ENCODE measurements around the gene JCHAIN. TPM values are rescaled to one million over a fixed set of nuclear protein-coding genes. Genes with fewer than 3 reads are reported as not detected.
A peak's percentile ranks its signal among the peaks of the same experiment; 100 is the strongest.

Gene JCHAIN
- total RNA-seq, 1 donor from 2014 or later = 0.47 TPM

- no peaks in the 10 kb centered on the region for H3K27me3 Mint-ChIP-seq (ENCODE audit: low read depth)
- no peaks in the 10 kb centered on the region for H3K36me3 Mint-ChIP-seq
- DNase-seq (ENCODE audit: low spot score in 2 of 2, unreplicated experiment in 2 of 2) = no peak
- no peak overlapping the region for H3K4me3 Mint-ChIP-seq
- H3K9me3 Mint-ChIP-seq = no peaks in the 10 kb centered on the region
- no peak for TF ChIP-seq CTCF (IDR thresholded peaks at IDR 0.05; ENCODE audit: unreplicated experiment)
- H3K27ac Mint-ChIP-seq = no peak overlapping the region
- peaks cover 8% of the 10 kb centered on the region for H3K4me1 Mint-ChIP-seq
Observed at GRCh38 chr4:70712150-70712549, 45.8 kb upstream of the JCHAIN start.

GRCh38 chr4:70711599-70711998, 45.3 kb upstream of the JCHAIN start:
- no peak overlapping the region for H3K4me3 Mint-ChIP-seq
- no peak overlapping the region for H3K27ac Mint-ChIP-seq
- H3K9me3 Mint-ChIP-seq = no peaks in the 10 kb centered on the region
- no peaks in the 10 kb centered on the region for H3K36me3 Mint-ChIP-seq
- H3K27me3 Mint-ChIP-seq (ENCODE audit: low read depth) = no peaks in the 10 kb centered on the region
- H3K4me1 Mint-ChIP-seq = peaks cover 11% of the 10 kb centered on the region
- DNase-seq (ENCODE audit: low spot score in 2 of 2, unreplicated experiment in 2 of 2) = no peak
- TF ChIP-seq CTCF (IDR thresholded peaks at IDR 0.05; ENCODE audit: unreplicated experiment) = no peak

- no peak for TF ChIP-seq CTCF (IDR thresholded peaks at IDR 0.05; ENCODE audit: unreplicated experiment)
- H3K27me3 Mint-ChIP-seq (ENCODE audit: low read depth) = no peaks in the 10 kb centered on the region
- H3K4me3 Mint-ChIP-seq = no peak overlapping the region
- no peak for DNase-seq (ENCODE audit: low spot score in 2 of 2, unreplicated experiment in 2 of 2)
- no peak overlapping the region for H3K27ac Mint-ChIP-seq
- no peaks in the 10 kb centered on the region for H3K9me3 Mint-ChIP-seq
- peaks cover 21% of the 10 kb centered on the region for H3K4me1 Mint-ChIP-seq
- H3K36me3 Mint-ChIP-seq = no peaks in the 10 kb centered on the region
Observed at GRCh38 chr4:70709611-70710205, 43.4 kb upstream of the JCHAIN start.

- TF ChIP-seq CTCF (IDR thresholded peaks at IDR 0.05; ENCODE audit: unreplicated experiment) = no peak
- H3K36me3 Mint-ChIP-seq = no peaks in the 10 kb centered on the region
- no peaks in the 10 kb centered on the region for H3K9me3 Mint-ChIP-seq
- peaks cover 28% of the 10 kb centered on the region for H3K4me1 Mint-ChIP-seq
- DNase-seq (ENCODE audit: low spot score in 2 of 2, unreplicated experiment in 2 of 2) = no peak
- H3K27ac Mint-ChIP-seq = peak overlapping the region; percentile 97
- H3K4me3 Mint-ChIP-seq = peak overlapping the region; percentile 88
- H3K27me3 Mint-ChIP-seq (ENCODE audit: low read depth) = no peaks in the 10 kb centered on the region
Observed at GRCh38 chr4:70706516-70706915, 40.2 kb upstream of the JCHAIN start.

- Mint-ChIP-seq H3K27ac (peak overlapping the region; percentile 97), H3K36me3 (no peaks in the 10 kb centered on the region), H3K9me3 (no peaks in the 10 kb centered on the region), H3K27me3 (ENCODE audit: low read depth) (no peaks in the 10 kb centered on the region), H3K4me3 (peak overlapping the region; percentile 88), H3K4me1 (peaks cover 28% of the 10 kb centered on the region)
- no peak for DNase-seq (ENCODE audit: low spot score in 2 of 2, unreplicated experiment in 2 of 2)
- TF ChIP-seq CTCF (IDR thresholded peaks at IDR 0.05; ENCODE audit: unreplicated experiment) = no peak
Observed at GRCh38 chr4:70706044-70706461, 39.7 kb upstream of the JCHAIN start.

All from mesothelial cell of epicardium (in vitro differentiated cells).